ENCODE measurements around the gene PSD. TPM values are rescaled to one million over a fixed set of nuclear protein-coding genes. Genes with fewer than 3 reads are reported as not detected.
A peak's percentile ranks its signal among the peaks of the same experiment; 100 is the strongest.

PSD gene
- total and polyA plus RNA-seq, 10 of the 15 experiments (the other 5 are each of a cell fraction or from before 2014, with no cell fraction given): 0.11 to 2.0 (median 0.49) TPM; not detected in 2

DNA sequence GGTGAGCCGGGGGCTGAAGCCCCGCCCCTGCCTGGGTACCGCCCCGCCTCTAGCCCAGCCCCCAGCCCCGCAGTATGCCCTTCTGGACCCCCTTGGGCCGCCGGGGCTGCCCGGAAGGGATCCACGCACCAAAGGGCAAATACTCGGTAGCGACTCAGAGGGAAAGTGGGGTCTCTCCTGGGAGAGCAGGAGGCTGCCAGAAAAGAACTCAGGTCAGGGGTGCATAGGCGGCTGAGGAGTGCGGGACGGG, 2.8 kb upstream of the PSD start:
- ATAC-seq (no peak), FAIRE-seq (no peak), DNase-seq (ENCODE audit: low read depth, low spot score) (no peak)
- Histone ChIP-seq H3K79me2 (ENCODE audit: control insufficient read depth, insufficient read depth, low read length) (peaks cover 7% of the 10 kb centered on the region), H4K20me1 (ENCODE audit: control insufficient read depth, insufficient read depth) (peaks cover 2% of the 10 kb centered on the region; the same call in 1 of the 2 replicates), H3K9me3 (replicated peaks; ENCODE audit: control insufficient read depth, insufficient read depth, low read length) (no peaks in the 10 kb centered on the region), H3K4me3 (peak overlapping the region; percentile 98), H3K9ac (ENCODE audit: control insufficient read depth, insufficient read depth, low read length) (peak overlapping the region; percentile 78), H3K36me3 (ENCODE audit: control insufficient read depth in 2 of 2, insufficient read depth in 2 of 2, low read length in 1 of 2) (peaks cover 0 to 5% of the 10 kb centered on the region in 2 experiments; a peak in 2 of 4 replicates), H3K4me1 (ENCODE audit: control insufficient read depth, insufficient read depth, low read length) (peaks cover 18% of the 10 kb centered on the region), H3K4me2 (ENCODE audit: control insufficient read depth, insufficient read depth) (peak overlapping the region; percentile 95), H3K27me3 (replicated peaks in 1 of 2; ENCODE audit: control insufficient read depth in 2 of 2, insufficient read depth in 2 of 2, low read length in 1 of 2) (no peaks in the 10 kb centered on the region; a peak in 1 of 4 replicates), H3K27ac (ENCODE audit: control insufficient read depth, insufficient read depth) (peak overlapping the region; percentile 85), H2AFZ (ENCODE audit: control insufficient read depth, low read depth, low read length) (peak overlapping the region; percentile 100)
- intact Hi-C loops (cut with micrococcal nuclease; ENCODE audit: unreplicated experiment): loop anchor here (1.0 kb wide), 2 partner anchors 11 to 27 kb away; partner anchors contain the start of gene CUEDC2
- CTCF ChIA-PET: interaction anchor here (1.1 to 5.6 kb wide), 8 partner anchors 9 to 191 kb away, joined by 3 to 90 read pairs (median 20); partner anchors contain the start of genes C10orf95, CUEDC2 and NFKB2
- POLR2A ChIA-PET: interaction anchor here (0.6 to 4.9 kb wide), 12 partner anchors 10 to 280 kb away, joined by 3 to 35 read pairs (median 6); partner anchors contain the start of genes C10orf95, CUEDC2 and NFKB2
- under 1% methylated on average over 13 of the region's 14 CpGs for WGBS (ENCODE audit: insufficient coverage, insufficient replicate concordance, low lambda C conversion rate, missing lambda C conversion rate)
- SMC1A ChIA-PET (ENCODE audit: uncharacterized antibody, unreplicated experiment): interaction anchor here (0.7 to 4.2 kb wide), 5 partner anchors 9 to 192 kb away, joined by 3 to 42 read pairs (median 7); partner anchors contain the start of genes CUEDC2 and NFKB2
- RAD21 ChIA-PET (ENCODE audit: unreplicated experiment): interaction anchor here (0.6 to 3.8 kb wide), 9 partner anchors 11 to 425 kb away, joined by 4 to 24 read pairs (median 8); partner anchors contain the start of genes ACTR1A, CUEDC2 and NOLC1
- in situ Hi-C loops (cut with MboI): no loop called here
- BruUV-seq (replicated peaks): TSS peak; percentile 85
- TF ChIP-seq HDAC2 (IDR thresholded peaks at IDR 0.05): no peak
- TF ChIP-seq, protein P1, sequence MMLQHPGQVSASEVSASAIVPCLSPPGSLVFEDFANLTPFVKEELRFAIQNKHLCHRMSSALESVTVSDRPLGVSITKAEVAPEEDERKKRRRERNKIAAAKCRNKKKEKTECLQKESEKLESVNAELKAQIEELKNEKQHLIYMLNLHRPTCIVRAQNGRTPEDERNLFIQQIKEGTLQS (IDR thresholded peaks at IDR 0.05; ENCODE audit: borderline replicate concordance, extremely low read depth, low read depth, low read length): no peak
- TF ChIP-seq, protein P2, sequence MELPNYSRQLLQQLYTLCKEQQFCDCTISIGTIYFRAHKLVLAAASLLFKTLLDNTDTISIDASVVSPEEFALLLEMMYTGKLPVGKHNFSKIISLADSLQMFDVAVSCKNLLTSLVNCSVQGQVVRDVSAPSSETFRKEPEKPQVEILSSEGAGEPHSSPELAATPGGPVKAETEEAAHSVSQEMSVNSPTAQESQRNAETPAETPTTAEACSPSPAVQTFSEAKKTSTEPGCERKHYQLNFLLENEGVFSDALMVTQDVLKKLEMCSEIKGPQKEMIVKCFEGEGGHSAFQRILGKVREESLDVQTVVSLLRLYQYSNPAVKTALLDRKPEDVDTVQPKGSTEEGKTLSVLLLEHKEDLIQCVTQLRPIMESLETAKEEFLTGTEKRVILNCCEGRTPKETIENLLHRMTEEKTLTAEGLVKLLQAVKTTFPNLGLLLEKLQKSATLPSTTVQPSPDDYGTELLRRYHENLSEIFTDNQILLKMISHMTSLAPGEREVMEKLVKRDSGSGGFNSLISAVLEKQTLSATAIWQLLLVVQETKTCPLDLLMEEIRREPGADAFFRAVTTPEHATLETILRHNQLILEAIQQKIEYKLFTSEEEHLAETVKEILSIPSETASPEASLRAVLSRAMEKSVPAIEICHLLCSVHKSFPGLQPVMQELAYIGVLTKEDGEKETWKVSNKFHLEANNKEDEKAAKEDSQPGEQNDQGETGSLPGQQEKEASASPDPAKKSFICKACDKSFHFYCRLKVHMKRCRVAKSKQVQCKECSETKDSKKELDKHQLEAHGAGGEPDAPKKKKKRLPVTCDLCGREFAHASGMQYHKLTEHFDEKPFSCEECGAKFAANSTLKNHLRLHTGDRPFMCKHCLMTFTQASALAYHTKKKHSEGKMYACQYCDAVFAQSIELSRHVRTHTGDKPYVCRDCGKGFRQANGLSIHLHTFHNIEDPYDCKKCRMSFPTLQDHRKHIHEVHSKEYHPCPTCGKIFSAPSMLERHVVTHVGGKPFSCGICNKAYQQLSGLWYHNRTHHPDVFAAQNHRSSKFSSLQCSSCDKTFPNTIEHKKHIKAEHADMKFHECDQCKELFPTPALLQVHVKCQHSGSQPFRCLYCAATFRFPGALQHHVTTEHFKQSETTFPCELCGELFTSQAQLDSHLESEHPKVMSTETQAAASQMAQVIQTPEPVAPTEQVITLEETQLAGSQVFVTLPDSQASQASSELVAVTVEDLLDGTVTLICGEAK (IDR thresholded peaks at IDR 0.05; ENCODE audit: borderline replicate concordance): no peak
- no peak for TF ChIP-seq SMAD1 (IDR thresholded peaks at IDR 0.05; ENCODE audit: low read depth, partially characterized antibody)
- TF ChIP-seq CREB1 (IDR thresholded peaks at IDR 0.05; ENCODE audit: low read depth): no peak
- TF ChIP-seq, protein P3, sequence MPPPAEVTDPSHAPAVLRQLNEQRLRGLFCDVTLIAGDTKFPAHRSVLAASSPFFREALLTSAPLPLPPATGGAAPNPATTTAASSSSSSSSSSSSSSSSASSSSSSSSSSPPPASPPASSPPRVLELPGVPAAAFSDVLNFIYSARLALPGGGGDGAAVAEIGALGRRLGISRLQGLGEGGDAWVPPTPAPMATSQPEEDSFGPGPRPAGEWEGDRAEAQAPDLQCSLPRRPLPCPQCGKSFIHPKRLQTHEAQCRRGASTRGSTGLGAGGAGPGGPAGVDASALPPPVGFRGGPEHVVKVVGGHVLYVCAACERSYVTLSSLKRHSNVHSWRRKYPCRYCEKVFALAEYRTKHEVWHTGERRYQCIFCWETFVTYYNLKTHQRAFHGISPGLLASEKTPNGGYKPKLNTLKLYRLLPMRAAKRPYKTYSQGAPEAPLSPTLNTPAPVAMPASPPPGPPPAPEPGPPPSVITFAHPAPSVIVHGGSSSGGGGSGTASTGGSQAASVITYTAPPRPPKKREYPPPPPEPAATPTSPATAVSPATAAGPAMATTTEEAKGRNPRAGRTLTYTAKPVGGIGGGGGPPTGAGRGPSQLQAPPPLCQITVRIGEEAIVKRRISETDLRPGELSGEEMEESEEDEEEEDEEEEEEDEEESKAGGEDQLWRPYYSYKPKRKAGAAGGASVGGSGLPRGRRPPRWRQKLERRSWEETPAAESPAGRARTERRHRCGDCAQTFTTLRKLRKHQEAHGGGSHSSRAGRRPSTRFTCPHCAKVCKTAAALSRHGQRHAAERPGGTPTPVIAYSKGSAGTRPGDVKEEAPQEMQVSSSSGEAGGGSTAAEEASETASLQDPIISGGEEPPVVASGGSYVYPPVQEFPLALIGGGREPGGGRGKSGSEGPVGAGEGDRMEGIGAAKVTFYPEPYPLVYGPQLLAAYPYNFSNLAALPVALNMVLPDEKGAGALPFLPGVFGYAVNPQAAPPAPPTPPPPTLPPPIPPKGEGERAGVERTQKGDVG (CRISPR knock-in tag; IDR thresholded peaks at IDR 0.05): no peak
- no peak for TF ChIP-seq IKZF1 (conservative IDR thresholded peaks at IDR 0.05)
- TF ChIP-seq, protein P4, sequence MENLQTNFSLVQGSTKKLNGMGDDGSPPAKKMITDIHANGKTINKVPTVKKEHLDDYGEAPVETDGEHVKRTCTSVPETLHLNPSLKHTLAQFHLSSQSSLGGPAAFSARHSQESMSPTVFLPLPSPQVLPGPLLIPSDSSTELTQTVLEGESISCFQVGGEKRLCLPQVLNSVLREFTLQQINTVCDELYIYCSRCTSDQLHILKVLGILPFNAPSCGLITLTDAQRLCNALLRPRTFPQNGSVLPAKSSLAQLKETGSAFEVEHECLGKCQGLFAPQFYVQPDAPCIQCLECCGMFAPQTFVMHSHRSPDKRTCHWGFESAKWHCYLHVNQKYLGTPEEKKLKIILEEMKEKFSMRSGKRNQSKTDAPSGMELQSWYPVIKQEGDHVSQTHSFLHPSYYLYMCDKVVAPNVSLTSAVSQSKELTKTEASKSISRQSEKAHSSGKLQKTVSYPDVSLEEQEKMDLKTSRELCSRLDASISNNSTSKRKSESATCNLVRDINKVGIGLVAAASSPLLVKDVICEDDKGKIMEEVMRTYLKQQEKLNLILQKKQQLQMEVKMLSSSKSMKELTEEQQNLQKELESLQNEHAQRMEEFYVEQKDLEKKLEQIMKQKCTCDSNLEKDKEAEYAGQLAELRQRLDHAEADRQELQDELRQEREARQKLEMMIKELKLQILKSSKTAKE (IDR thresholded peaks at IDR 0.05; ENCODE audit: low read depth, poor library complexity, severe bottlenecking): no peak
- no peak for TF ChIP-seq JUND (IDR thresholded peaks at IDR 0.05; ENCODE audit: low read depth, low read length)
- no peak for TF ChIP-seq CBX3 (IDR thresholded peaks at IDR 0.05; ENCODE audit: borderline replicate concordance, low read depth)
- TF ChIP-seq IKZF2 (IDR thresholded peaks at IDR 0.05): no peak
- no peak for TF ChIP-seq GATAD2B (conservative IDR thresholded peaks at IDR 0.05; ENCODE audit: low read depth)
- no peak for TF ChIP-seq NFYB (IDR thresholded peaks at IDR 0.05; ENCODE audit: insufficient read depth, low read depth, low read length)
- no peak for TF ChIP-seq SUPT20H (IDR thresholded peaks at IDR 0.05; ENCODE audit: borderline replicate concordance, control insufficient read depth, low read depth, low read length)

Data from GM12878 (cell line).